Measurements from ENCODE around the gene NR6A1. TPM values are rescaled to one million over a fixed set of nuclear protein-coding genes. Genes with fewer than 3 reads are reported as not detected.
A peak's percentile ranks its signal among the peaks of the same experiment; 100 is the strongest.

The NR6A1 gene
- total and polyA plus RNA-seq, 2 experiments from 2014 or later: 44.2 to 139 TPM

GRCh38 chr9:124782661-124783574 is 11.8 kb upstream of the NR6A1 start:
- H3K27ac Mint-ChIP-seq: no peak overlapping the region; the same call in 1 of the 2 replicates
- peaks cover 22% of the 10 kb centered on the region for H3K4me1 Mint-ChIP-seq
- no peak for ATAC-seq

More at GRCh38 chr9:124782661-124783574, 11.8 kb upstream of the NR6A1 start:
- no peak for DNase-seq (ENCODE audit: low spot score)
- Mint-ChIP-seq H3K4me3 (no peak overlapping the region), H3K36me3 (ENCODE audit: low read depth) (no peaks in the 10 kb centered on the region; the same call in 2 of the 3 replicates), H3K27me3 (ENCODE audit: insufficient read depth, low read depth, poor library complexity) (peaks cover 17% of the 10 kb centered on the region), H3K9me3 (no peaks in the 10 kb centered on the region)
- TF ChIP-seq ZNF331 (CRISPR knock-in tag; IDR thresholded peaks at IDR 0.05; ENCODE audit: low read depth) (no peak), EZH2phosphoT487 (IDR thresholded peaks at IDR 0.05; ENCODE audit: unreplicated experiment) (no peak), CTCF (conservative IDR thresholded peaks at IDR 0.05; ENCODE audit: low read depth in 2 of 2) (peak in 1 of 2 experiments; percentile 17; a peak in 1 of 4 replicates), REST (IDR thresholded peaks at IDR 0.05; ENCODE audit: unreplicated experiment) (no peak)
- no peaks in the 10 kb centered on the region for H3K36me3 ChIP-seq (ENCODE audit: insufficient read depth)
- no peak overlapping the region for H2AFZ ChIP-seq
- peaks cover 6% of the 10 kb centered on the region; the same call in 1 of the 2 replicates for H3F3A ChIP-seq (replicated peaks; ENCODE audit: low read depth)
- no peak overlapping the region for H3K4me3 ChIP-seq
- H3K27me3 ChIP-seq (ENCODE audit: insufficient read depth): peaks cover 9% of the 10 kb centered on the region; the same call in 1 of the 2 replicates
- peaks cover 17% of the 10 kb centered on the region; the same call in 1 of the 2 replicates for H3K4me1 ChIP-seq (ENCODE audit: insufficient read depth)
- H3K9me2 ChIP-seq (ENCODE audit: insufficient read depth): no peaks in the 10 kb centered on the region
- no peaks in the 10 kb centered on the region for H4K20me1 ChIP-seq (replicated peaks; ENCODE audit: insufficient read depth)
- no peak overlapping the region for H3K27ac ChIP-seq (ENCODE audit: low read depth)
- H3K79me2 ChIP-seq (replicated peaks; ENCODE audit: insufficient read depth): no peaks in the 10 kb centered on the region
- H3K4me2 ChIP-seq: no peak overlapping the region
